Measurements from ENCODE around the gene KRT36.

DNA sequence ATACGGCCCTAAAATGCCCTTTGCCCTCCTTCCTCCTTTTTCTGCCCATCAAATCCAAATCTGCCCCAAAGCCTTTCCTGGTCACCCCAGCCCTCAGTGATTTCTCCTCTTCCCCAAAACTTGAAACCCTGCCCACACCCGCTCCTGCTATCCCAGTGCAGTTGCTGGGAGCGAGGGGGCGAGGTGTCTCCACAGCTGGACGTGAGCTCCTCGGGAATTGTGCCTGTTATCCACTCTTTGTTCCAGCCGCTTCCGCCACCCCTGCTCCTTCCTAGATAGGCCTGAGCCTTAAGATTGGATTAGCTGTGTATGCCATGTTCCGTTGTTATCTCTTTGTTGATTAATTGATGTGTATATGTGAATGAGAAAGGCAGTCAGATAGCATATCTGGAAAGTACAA, 6.2 kb downstream of the KRT36 start:
- TF ChIP-seq, protein P1, sequence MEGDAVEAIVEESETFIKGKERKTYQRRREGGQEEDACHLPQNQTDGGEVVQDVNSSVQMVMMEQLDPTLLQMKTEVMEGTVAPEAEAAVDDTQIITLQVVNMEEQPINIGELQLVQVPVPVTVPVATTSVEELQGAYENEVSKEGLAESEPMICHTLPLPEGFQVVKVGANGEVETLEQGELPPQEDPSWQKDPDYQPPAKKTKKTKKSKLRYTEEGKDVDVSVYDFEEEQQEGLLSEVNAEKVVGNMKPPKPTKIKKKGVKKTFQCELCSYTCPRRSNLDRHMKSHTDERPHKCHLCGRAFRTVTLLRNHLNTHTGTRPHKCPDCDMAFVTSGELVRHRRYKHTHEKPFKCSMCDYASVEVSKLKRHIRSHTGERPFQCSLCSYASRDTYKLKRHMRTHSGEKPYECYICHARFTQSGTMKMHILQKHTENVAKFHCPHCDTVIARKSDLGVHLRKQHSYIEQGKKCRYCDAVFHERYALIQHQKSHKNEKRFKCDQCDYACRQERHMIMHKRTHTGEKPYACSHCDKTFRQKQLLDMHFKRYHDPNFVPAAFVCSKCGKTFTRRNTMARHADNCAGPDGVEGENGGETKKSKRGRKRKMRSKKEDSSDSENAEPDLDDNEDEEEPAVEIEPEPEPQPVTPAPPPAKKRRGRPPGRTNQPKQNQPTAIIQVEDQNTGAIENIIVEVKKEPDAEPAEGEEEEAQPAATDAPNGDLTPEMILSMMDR (conservative IDR thresholded peaks at IDR 0.05; ENCODE audit: low read depth in 2 of 2), result no peak
- no peak for TF ChIP-seq EZH2 (IDR thresholded peaks at IDR 0.05; ENCODE audit: low read depth, unreplicated experiment)
- no peak for TF ChIP-seq ZNF114 (CRISPR knock-in tag; IDR thresholded peaks at IDR 0.05)
- no peak for TF ChIP-seq EZH2phosphoT487 (IDR thresholded peaks at IDR 0.05; ENCODE audit: unreplicated experiment)
- no peak for TF ChIP-seq JUNB (IDR thresholded peaks at IDR 0.05; ENCODE audit: unreplicated experiment)
- TF ChIP-seq POLR2AphosphoS5 (IDR thresholded peaks at IDR 0.05; ENCODE audit: low read depth), result no peak
- TF ChIP-seq CREB1 (CRISPR knock-in tag; IDR thresholded peaks at IDR 0.05; ENCODE audit: low read depth), result no peak
- TF ChIP-seq, protein P2, sequence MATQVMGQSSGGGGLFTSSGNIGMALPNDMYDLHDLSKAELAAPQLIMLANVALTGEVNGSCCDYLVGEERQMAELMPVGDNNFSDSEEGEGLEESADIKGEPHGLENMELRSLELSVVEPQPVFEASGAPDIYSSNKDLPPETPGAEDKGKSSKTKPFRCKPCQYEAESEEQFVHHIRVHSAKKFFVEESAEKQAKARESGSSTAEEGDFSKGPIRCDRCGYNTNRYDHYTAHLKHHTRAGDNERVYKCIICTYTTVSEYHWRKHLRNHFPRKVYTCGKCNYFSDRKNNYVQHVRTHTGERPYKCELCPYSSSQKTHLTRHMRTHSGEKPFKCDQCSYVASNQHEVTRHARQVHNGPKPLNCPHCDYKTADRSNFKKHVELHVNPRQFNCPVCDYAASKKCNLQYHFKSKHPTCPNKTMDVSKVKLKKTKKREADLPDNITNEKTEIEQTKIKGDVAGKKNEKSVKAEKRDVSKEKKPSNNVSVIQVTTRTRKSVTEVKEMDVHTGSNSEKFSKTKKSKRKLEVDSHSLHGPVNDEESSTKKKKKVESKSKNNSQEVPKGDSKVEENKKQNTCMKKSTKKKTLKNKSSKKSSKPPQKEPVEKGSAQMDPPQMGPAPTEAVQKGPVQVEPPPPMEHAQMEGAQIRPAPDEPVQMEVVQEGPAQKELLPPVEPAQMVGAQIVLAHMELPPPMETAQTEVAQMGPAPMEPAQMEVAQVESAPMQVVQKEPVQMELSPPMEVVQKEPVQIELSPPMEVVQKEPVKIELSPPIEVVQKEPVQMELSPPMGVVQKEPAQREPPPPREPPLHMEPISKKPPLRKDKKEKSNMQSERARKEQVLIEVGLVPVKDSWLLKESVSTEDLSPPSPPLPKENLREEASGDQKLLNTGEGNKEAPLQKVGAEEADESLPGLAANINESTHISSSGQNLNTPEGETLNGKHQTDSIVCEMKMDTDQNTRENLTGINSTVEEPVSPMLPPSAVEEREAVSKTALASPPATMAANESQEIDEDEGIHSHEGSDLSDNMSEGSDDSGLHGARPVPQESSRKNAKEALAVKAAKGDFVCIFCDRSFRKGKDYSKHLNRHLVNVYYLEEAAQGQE (IDR thresholded peaks at IDR 0.05; ENCODE audit: unreplicated experiment), result no peak
- TF ChIP-seq, protein P3, sequence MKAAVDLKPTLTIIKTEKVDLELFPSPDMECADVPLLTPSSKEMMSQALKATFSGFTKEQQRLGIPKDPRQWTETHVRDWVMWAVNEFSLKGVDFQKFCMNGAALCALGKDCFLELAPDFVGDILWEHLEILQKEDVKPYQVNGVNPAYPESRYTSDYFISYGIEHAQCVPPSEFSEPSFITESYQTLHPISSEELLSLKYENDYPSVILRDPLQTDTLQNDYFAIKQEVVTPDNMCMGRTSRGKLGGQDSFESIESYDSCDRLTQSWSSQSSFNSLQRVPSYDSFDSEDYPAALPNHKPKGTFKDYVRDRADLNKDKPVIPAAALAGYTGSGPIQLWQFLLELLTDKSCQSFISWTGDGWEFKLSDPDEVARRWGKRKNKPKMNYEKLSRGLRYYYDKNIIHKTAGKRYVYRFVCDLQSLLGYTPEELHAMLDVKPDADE (IDR thresholded peaks at IDR 0.05), result no peak
- TF ChIP-seq ZNF331 (CRISPR knock-in tag; IDR thresholded peaks at IDR 0.05; ENCODE audit: low read depth), result no peak
- TF ChIP-seq NANOG (IDR thresholded peaks at IDR 0.05; ENCODE audit: borderline replicate concordance), result no peak
